IPS-18a (cell line): Measurements from ENCODE around the gene ITGBL1.

ENCODE experiments used
- H3K27ac ChIP-seq: one replicate; pipeline ENCODE4 v1.5.1; 2013; ENCODE audit warnings: low read length
- H3K27me3 ChIP-seq: one replicate; pipeline ENCODE4 v1.6.1; 2013; ENCODE audit warnings: mild to moderate bottlenecking, low read length; ENCODE audit not compliant: control insufficient read depth, insufficient read depth
- H3K36me3 ChIP-seq: one replicate; pipeline ENCODE4 v1.6.1; 2013; ENCODE audit warnings: low read depth, low read length; ENCODE audit not compliant: control insufficient read depth
- H3K4me1 ChIP-seq: one replicate; pipeline ENCODE4 v1.6.1; 2013; ENCODE audit warnings: low read depth, low read length; ENCODE audit not compliant: control insufficient read depth
- H3K4me3 ChIP-seq: one replicate; pipeline ENCODE4 v1.5.1; 2013; ENCODE audit warnings: low read length
- H3K9ac ChIP-seq: one replicate; pipeline ENCODE4 v1.6.1; 2013; ENCODE audit warnings: mild to moderate bottlenecking, low read length, moderate library complexity
- H3K9me3 ChIP-seq: one replicate; pipeline ENCODE4 v1.6.1; 2013; ENCODE audit warnings: low read depth, low read length; ENCODE audit not compliant: control insufficient read depth

The ITGBL1 gene, protein sequence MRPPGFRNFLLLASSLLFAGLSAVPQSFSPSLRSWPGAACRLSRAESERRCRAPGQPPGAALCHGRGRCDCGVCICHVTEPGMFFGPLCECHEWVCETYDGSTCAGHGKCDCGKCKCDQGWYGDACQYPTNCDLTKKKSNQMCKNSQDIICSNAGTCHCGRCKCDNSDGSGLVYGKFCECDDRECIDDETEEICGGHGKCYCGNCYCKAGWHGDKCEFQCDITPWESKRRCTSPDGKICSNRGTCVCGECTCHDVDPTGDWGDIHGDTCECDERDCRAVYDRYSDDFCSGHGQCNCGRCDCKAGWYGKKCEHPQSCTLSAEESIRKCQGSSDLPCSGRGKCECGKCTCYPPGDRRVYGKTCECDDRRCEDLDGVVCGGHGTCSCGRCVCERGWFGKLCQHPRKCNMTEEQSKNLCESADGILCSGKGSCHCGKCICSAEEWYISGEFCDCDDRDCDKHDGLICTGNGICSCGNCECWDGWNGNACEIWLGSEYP

GRCh38 chr13:101452519-101453485, at the start of gene ITGBL1:
ITGBL1 (plus strand) TSS chr13:101452675; CDS start chr13:101452834, 159 bp downstream.
- Histone ChIP-seq H3K27ac (no peak within 1 kb of the TSS), H3K4me1 (peaks cover 12% of the 10 kb centered on the region), H3K9me3 (no peaks in the 10 kb centered on the region), H3K9ac (no peak within 1 kb of the TSS), H3K36me3 (no peaks in the 10 kb centered on the region), H3K27me3 (no peaks in the 10 kb centered on the region), H3K4me3 (no peak within 1 kb of the TSS)

GRCh38 chr13:101406791-101407190, 45.7 kb upstream of the ITGBL1 start:
- H3K4me1 ChIP-seq = peaks cover 11% of the 10 kb centered on the region
- no peak overlapping the region for H3K27ac ChIP-seq
- H3K9ac ChIP-seq = no peak overlapping the region
- H3K27me3 ChIP-seq = no peaks in the 10 kb centered on the region
- no peaks in the 10 kb centered on the region for H3K9me3 ChIP-seq
- no peaks in the 10 kb centered on the region for H3K36me3 ChIP-seq
- no peak overlapping the region for H3K4me3 ChIP-seq

DNA sequence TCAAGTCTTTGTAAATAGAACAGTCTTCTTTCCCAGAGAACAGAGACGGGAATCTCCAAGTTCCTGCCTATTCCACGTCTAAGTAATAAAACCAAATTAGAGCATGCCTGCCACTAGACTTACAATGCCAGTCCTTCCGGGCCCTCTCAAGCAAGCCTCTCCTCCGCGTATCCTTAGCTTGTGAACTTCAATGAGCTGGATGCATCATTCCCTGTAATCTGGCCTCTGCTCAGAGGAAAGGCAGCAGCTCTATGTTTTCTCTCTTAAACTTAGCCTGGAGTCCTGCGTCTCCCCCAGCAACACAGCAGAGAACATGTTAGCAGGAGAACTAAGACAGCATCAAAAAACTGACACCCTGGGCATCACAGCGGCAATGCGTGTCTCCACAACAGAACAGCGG, 44.3 kb upstream of the ITGBL1 start:
- Histone ChIP-seq H3K4me1 (peaks cover 11% of the 10 kb centered on the region), H3K9ac (no peak overlapping the region), H3K27ac (no peak overlapping the region), H3K27me3 (no peaks in the 10 kb centered on the region), H3K36me3 (no peaks in the 10 kb centered on the region), H3K4me3 (no peak overlapping the region), H3K9me3 (no peaks in the 10 kb centered on the region)

DNA sequence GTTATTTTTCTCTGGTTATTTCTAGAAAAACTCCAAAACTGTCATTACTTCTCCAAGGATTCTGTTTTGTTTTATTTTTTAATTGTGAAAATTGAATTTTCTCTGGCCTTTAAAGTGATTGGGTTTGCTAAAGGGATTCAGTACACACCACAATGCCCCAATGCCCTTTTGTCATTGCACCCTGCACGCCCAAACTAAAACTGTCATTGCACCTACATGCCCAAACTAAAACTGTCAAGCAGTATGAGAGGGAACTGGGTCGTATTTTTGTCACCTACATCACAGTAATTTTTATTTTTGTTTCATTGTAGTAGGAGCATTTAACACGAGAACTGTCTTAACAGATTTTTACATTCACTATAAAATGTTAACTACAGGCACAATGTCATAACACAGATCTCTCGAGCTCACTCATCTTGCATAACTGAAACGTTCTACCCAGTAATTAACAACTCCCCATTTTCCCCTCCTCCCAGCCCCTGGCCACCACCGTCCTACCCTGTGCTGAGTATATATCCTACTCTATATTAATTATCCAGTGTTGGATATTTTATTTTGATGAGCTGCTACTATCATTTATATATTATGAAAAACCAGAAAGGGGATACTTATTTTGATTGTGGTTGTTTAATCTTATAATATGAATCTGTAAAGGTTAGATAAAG, 43.4 kb upstream of the ITGBL1 start:
- no peaks in the 10 kb centered on the region for H3K36me3 ChIP-seq
- H3K9me3 ChIP-seq = no peaks in the 10 kb centered on the region
- H3K9ac ChIP-seq = no peak overlapping the region
- H3K27ac ChIP-seq = no peak overlapping the region
- no peak overlapping the region for H3K4me3 ChIP-seq
- peaks cover 6% of the 10 kb centered on the region for H3K27me3 ChIP-seq
- peaks cover 11% of the 10 kb centered on the region for H3K4me1 ChIP-seq

DNA sequence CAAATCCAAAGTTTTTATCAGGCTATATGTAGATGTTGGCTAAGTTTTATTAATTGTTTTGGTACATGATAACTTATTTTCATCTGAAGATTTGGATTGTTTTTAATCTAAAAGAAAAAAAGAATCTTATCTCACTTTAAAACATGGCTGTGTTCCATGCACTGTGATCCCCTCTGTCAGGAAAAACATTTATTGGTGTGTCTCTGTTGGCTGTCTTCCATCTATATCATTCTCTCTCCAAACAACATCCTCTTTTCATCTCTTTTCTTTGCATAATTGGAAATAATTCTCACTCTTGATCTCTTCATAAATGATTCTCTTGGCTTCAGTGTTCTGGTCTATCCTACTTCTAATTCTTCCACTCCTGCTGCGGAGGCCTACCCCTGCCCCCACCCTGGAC, 40.4 kb upstream of the ITGBL1 start:
- Histone ChIP-seq H3K9me3 (no peaks in the 10 kb centered on the region), H3K4me1 (no peaks in the 10 kb centered on the region)

DNA sequence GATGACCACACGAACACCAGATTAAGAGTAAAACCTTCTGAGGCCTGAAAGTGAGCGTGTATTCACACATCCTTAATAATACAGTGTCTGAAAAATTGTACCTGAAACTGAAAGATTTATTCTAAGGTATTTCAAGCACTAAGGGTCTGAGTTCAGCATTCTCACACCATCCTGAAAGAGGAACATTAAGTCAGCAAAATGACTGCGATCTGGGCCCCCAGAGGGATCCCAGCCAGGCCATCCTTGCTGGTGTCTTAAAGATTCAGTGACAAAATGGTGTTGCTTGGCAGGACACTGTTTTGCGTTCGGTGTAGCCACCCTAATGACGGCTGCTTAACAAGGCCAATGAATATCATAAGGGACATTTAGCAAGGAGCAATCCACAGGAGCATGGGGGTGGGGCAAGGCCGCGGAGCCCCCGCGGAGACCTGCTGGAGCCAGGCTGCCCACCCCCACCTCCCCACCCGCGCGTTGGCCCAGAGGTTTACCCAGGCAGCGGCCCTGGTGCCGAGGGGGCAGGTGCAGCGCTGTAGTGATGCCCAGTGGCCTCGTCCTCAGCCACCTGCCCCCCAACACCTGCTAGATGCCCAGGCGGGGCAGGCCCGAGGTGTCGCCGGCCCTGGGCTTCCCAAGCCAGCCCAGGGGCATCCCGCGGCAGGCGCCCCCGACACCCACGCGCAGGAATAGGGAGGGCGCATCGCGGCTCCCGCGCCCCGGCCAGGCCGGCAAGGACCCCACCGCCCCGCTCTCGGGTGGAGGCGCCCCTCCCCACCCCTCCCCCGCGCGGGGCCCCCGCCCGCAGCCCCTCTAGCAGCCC, 36.9 kb upstream of the ITGBL1 start:
- H3K9ac ChIP-seq = no peak overlapping the region
- H3K27me3 ChIP-seq = peaks cover 37% of the 10 kb centered on the region
- H3K9me3 ChIP-seq = no peaks in the 10 kb centered on the region
- H3K4me1 ChIP-seq = no peaks in the 10 kb centered on the region
- no peaks in the 10 kb centered on the region for H3K36me3 ChIP-seq
- H3K27ac ChIP-seq = no peak overlapping the region
- H3K4me3 ChIP-seq = peak overlapping the region; percentile 67

More for the DNA sequence above, 40.4 kb upstream of the ITGBL1 start:
- H3K36me3 ChIP-seq = no peaks in the 10 kb centered on the region
- no peak overlapping the region for H3K27ac ChIP-seq
- no peak overlapping the region for H3K9ac ChIP-seq
- H3K27me3 ChIP-seq = peaks cover 31% of the 10 kb centered on the region
- H3K4me3 ChIP-seq = no peak overlapping the region

- Histone ChIP-seq H3K36me3 (no peaks in the 10 kb centered on the region), H3K4me3 (peak within 1 kb of the TSS; percentile 67), H3K9ac (no peak within 1 kb of the TSS), H3K27me3 (peaks cover 37% of the 10 kb centered on the region), H3K27ac (no peak within 1 kb of the TSS), H3K9me3 (no peaks in the 10 kb centered on the region), H3K4me1 (no peaks in the 10 kb centered on the region)
Measured at GRCh38 chr13:101416181-101417042, 36.1 kb upstream of the ITGBL1 start, which contains the start of gene NALCN. NALCN (minus strand) TSS chr13:101416508; CDS start chr13:101399126, 17,382 bp downstream.

GRCh38 chr13:101417043-101417406, 35.5 kb upstream of the ITGBL1 start:
- Histone ChIP-seq H3K4me3 (peak overlapping the region; percentile 67), H3K4me1 (no peaks in the 10 kb centered on the region), H3K36me3 (no peaks in the 10 kb centered on the region), H3K27me3 (peaks cover 37% of the 10 kb centered on the region), H3K9me3 (no peaks in the 10 kb centered on the region), H3K27ac (no peak overlapping the region), H3K9ac (no peak overlapping the region)

DNA sequence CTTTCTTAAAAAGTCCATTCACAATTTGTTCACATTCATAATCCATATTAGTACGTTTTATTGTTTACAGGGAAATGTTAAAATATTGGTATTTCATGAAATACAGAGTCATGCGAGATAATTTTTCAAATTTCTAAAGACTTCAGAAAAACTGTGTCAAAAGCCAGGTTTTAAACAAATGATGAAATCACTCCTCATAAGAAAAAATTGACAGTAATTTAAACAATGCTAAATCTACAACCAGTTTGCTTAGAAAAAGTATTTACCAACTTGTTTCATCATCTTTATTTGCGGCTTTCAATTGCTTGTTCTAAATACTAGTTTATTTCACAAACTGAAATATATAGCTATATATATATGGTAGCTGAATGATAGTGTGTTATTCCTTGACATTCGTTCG, 35.0 kb upstream of the ITGBL1 start:
- Histone ChIP-seq H3K4me3 (no peak overlapping the region), H3K9me3 (no peaks in the 10 kb centered on the region), H3K9ac (no peak overlapping the region), H3K27ac (no peak overlapping the region), H3K27me3 (peaks cover 37% of the 10 kb centered on the region), H3K36me3 (no peaks in the 10 kb centered on the region), H3K4me1 (no peaks in the 10 kb centered on the region)

- no peak overlapping the region for H3K4me3 ChIP-seq
- H3K9ac ChIP-seq = no peak overlapping the region
- H3K27me3 ChIP-seq = no peaks in the 10 kb centered on the region
- no peaks in the 10 kb centered on the region for H3K9me3 ChIP-seq
- no peaks in the 10 kb centered on the region for H3K36me3 ChIP-seq
- H3K27ac ChIP-seq = no peak overlapping the region
- no peaks in the 10 kb centered on the region for H3K4me1 ChIP-seq
Measured at GRCh38 chr13:101423872-101424271, 28.6 kb upstream of the ITGBL1 start.
